Activated B cell treated with CpG ODN at 0.5 μM for 24 hours (primary cell): ENCODE results near the gene LRIG1. TPM values are rescaled to one million over a fixed set of nuclear protein-coding genes. Genes with fewer than 3 reads are reported as not detected.
A peak's percentile ranks its signal among the peaks of the same experiment; 100 is the strongest.

ENCODE experiments used
- ATAC-seq: fragments of 200-7000 bp; cut with Tn5 transposase; one replicate; pipeline ENCODE4 v1.10.0; 2021; ENCODE audit warnings: low read depth, mild to moderate bottlenecking, moderate library complexity
- CTCF ChIA-PET: fragments of 350-600 bp; sonication (Branson Sonifier 250); formaldehyde crosslinking; loops from one replicate; lab custom pipeline; 2021; ENCODE audit warnings: antibody characterized with exemption; lab: Charles Lee
- POLR2A ChIA-PET: fragments of 350-600 bp; sonication (Branson Sonifier 250); formaldehyde crosslinking; loops from one replicate; lab custom pipeline; 2021; ENCODE audit warnings: antibody characterized with exemption; lab: Charles Lee
- DNase-seq: peaks from one replicate; pipeline ENCODE4 v3.0.0; 2022
- H3K27ac Mint-ChIP-seq: one replicate; pipeline ENCODE4 v1.8.0; 2020; ENCODE audit warnings: mixed read lengths
- H3K27me3 Mint-ChIP-seq: one replicate; pipeline ENCODE4 v1.8.0; 2021; ENCODE audit warnings: mixed read lengths
- H3K36me3 Mint-ChIP-seq: one replicate; pipeline ENCODE4 v1.8.0; 2021; ENCODE audit warnings: low read depth, mixed read lengths
- H3K4me1 Mint-ChIP-seq: one replicate; pipeline ENCODE4 v1.8.0; 2021; ENCODE audit warnings: mixed read lengths
- H3K4me3 Mint-ChIP-seq: one replicate; pipeline ENCODE4 v1.8.0; 2020; ENCODE audit warnings: mild to moderate bottlenecking, mixed read lengths
- H3K9me3 Mint-ChIP-seq: one replicate; pipeline ENCODE4 v1.8.0; 2020; ENCODE audit warnings: mixed read lengths
- CTCF ChIP-seq: fragments of 200-600 bp; IDR thresholded peaks from one replicate; pipeline ENCODE4 v1.8.0; 2022; ENCODE audit warnings: antibody characterized with exemption, mild to moderate bottlenecking
- intact Hi-C: fragments of 100-400 bp; cut with micrococcal nuclease; formaldehyde crosslinking; loops from one replicate; pipeline ENCODE4 v1.15.1; 2024
- total RNA-seq: library from RNA; stranded (reverse); gene quantifications from 2 replicates; pipeline ENCODE4 v1.2.3, GENCODE V29; 2022

LRIG1 gene
- total RNA-seq, 1 donor from 2014 or later: 9.7 TPM

GRCh38 chr3:66482018-66482404, 18.8 kb downstream of the LRIG1 start:
- Mint-ChIP-seq H3K27me3 (peaks cover 2% of the 10 kb centered on the region), H3K4me1 (peaks cover 45% of the 10 kb centered on the region), H3K36me3 (no peaks in the 10 kb centered on the region), H3K9me3 (peaks cover 4% of the 10 kb centered on the region), H3K27ac (no peak overlapping the region), H3K4me3 (no peak overlapping the region)
- TF ChIP-seq CTCF: no peak
- DNase-seq: no peak
- intact Hi-C loops: loop anchor here (2.0 kb wide), 1 partner anchor 13 kb away; no protein-coding TSS in a partner anchor
- no peak for ATAC-seq
- ChIA-PET POLR2A (no interaction called here), CTCF (no interaction called here)

- DNase-seq (no peak), ATAC-seq (no peak)
- peak overlapping the region; percentile 51 for H3K27ac Mint-ChIP-seq
- H3K27me3 Mint-ChIP-seq: peaks cover 2% of the 10 kb centered on the region
- no peak for TF ChIP-seq CTCF
- CTCF ChIA-PET: interaction anchor here (0.6 to 1.6 kb wide), 4 partner anchors 9 to 107 kb away, joined by 3 to 7 read pairs (median 4); no protein-coding TSS in a partner anchor
- intact Hi-C loops: loop anchor here (2.0 kb wide), 1 partner anchor 13 kb away; no protein-coding TSS in a partner anchor
- H3K9me3 Mint-ChIP-seq: peaks cover 4% of the 10 kb centered on the region
- H3K4me3 Mint-ChIP-seq: peak overlapping the region; percentile 49
- POLR2A ChIA-PET: interaction anchor here (1.1 to 1.9 kb wide), 2 partner anchors 10 to 12 kb away, joined by 6 to 8 read pairs; no protein-coding TSS in a partner anchor
- H3K4me1 Mint-ChIP-seq: peaks cover 45% of the 10 kb centered on the region
- no peaks in the 10 kb centered on the region for H3K36me3 Mint-ChIP-seq
These were observed 19.5 kb downstream of the LRIG1 start for GRCh38 chr3:66481071-66482017.

GRCh38 chr3:66480666-66481065, 20.2 kb downstream of the LRIG1 start:
- TF ChIP-seq CTCF: no peak
- H3K4me1 Mint-ChIP-seq: peaks cover 45% of the 10 kb centered on the region
- H3K9me3 Mint-ChIP-seq: peaks cover 4% of the 10 kb centered on the region
- H3K36me3 Mint-ChIP-seq: no peaks in the 10 kb centered on the region
- peak overlapping the region; percentile 49 for H3K4me3 Mint-ChIP-seq
- peak; percentile 64 for ATAC-seq
- ChIA-PET CTCF (interaction anchor here (0.6 to 1.6 kb wide), 4 partner anchors 9 to 107 kb away, joined by 3 to 7 read pairs (median 4); no protein-coding TSS in a partner anchor), POLR2A (interaction anchor here (1.1 to 1.9 kb wide), 2 partner anchors 9 to 13 kb away, joined by 6 to 8 read pairs; no protein-coding TSS in a partner anchor)
- intact Hi-C loops: loop anchor here (1.0 kb wide), 1 partner anchor 8 kb away; no protein-coding TSS in a partner anchor
- H3K27ac Mint-ChIP-seq: peak overlapping the region; percentile 56
- no peak for DNase-seq
- peaks cover 2% of the 10 kb centered on the region for H3K27me3 Mint-ChIP-seq

- ATAC-seq (no peak), DNase-seq (no peak)
- Mint-ChIP-seq H3K9me3 (peaks cover 4% of the 10 kb centered on the region), H3K4me3 (no peak overlapping the region), H3K36me3 (no peaks in the 10 kb centered on the region), H3K4me1 (peaks cover 41% of the 10 kb centered on the region), H3K27me3 (peaks cover 2% of the 10 kb centered on the region), H3K27ac (no peak overlapping the region)
- TF ChIP-seq CTCF: no peak
- ChIA-PET POLR2A (interaction anchor here (0.8 kb wide), 1 partner anchor 9 kb away, joined by 3 read pairs; no protein-coding TSS in a partner anchor), CTCF (no interaction called here)
- intact Hi-C loops: loop anchor here (10.0 kb wide), 1 partner anchor 525 kb away; no protein-coding TSS in a partner anchor
These were observed 21.3 kb downstream of the LRIG1 start for GRCh38 chr3:66479532-66479947.
